Glutamatergic neuron (in vitro differentiated cells): ENCODE data around the gene COL12A1. TPM values are rescaled to one million over a fixed set of nuclear protein-coding genes. Genes with fewer than 3 reads are reported as not detected.

Experiments
- DNase-seq: peaks from one replicate; pipeline ENCODE4 v3.0.0; 2022
- H3K27ac Mint-ChIP-seq: one replicate; pipeline ENCODE4 v1.8.0; 2020; ENCODE audit warnings: mild to moderate bottlenecking, mixed read lengths, inconsistent platforms; ENCODE audit not compliant: unreplicated experiment
- H3K27me3 Mint-ChIP-seq: one replicate; pipeline ENCODE4 v1.8.0; 2020; ENCODE audit warnings: mild to moderate bottlenecking, moderate library complexity, mixed read lengths, inconsistent platforms; ENCODE audit not compliant: unreplicated experiment
- H3K36me3 Mint-ChIP-seq: one replicate; pipeline ENCODE4 v1.8.0; 2020; ENCODE audit warnings: mild to moderate bottlenecking, mixed read lengths, inconsistent platforms; ENCODE audit not compliant: unreplicated experiment
- H3K4me1 Mint-ChIP-seq: one replicate; pipeline ENCODE4 v1.8.0; 2020; ENCODE audit warnings: mild to moderate bottlenecking, low read depth, mixed read lengths, inconsistent platforms; ENCODE audit not compliant: unreplicated experiment
- H3K4me3 Mint-ChIP-seq: one replicate; pipeline ENCODE4 v1.8.0; 2020; ENCODE audit warnings: mild to moderate bottlenecking, mixed read lengths, inconsistent platforms; ENCODE audit not compliant: unreplicated experiment
- H3K9me3 Mint-ChIP-seq: one replicate; pipeline ENCODE4 v1.8.0; 2020; ENCODE audit warnings: mild to moderate bottlenecking, moderate library complexity, mixed read lengths, inconsistent platforms; ENCODE audit not compliant: unreplicated experiment
- CTCF ChIP-seq: fragments of 200-600 bp; sonication (generic); IDR thresholded peaks from one replicate; pipeline ENCODE4 v1.5.0; 2021; ENCODE audit not compliant: partially characterized antibody, unreplicated experiment
- total RNA-seq: library from RNA; stranded (reverse); fragmentation: NEBNext Ultra II Directional; extraction: Animal tissue kit (Norgen Biotek cat#: 25700); gene quantifications from one replicate; pipeline ENCODE4 v1.2.1, GENCODE V29; 2021; ENCODE audit not compliant: unreplicated experiment

COL12A1 gene
- total RNA-seq, 1 donor from 2014 or later = 2.4 TPM

DNA sequence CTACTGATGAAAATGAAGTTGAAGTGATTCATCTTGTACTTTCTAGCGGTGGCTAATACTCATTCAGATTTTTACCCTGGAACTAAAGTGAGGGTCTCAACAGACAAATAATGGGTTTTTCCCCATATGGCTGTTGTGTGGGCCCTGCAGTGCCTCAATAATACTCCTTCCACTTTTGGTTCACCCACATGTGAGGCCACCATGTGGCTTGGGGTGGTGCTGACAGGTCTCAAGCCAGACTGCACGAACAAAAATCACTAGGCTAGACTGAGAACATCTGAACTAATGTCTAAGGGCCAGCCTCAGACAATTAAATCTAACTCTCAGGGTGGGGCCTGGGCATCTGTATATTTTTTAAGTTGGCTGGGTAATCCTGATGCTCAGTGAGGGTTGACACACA lies 7.9 kb upstream of the COL12A1 start:
- TF ChIP-seq CTCF = no peak
- Mint-ChIP-seq H3K4me1 (peaks cover 4% of the 10 kb centered on the region), H3K27ac (no peak overlapping the region), H3K4me3 (no peak overlapping the region), H3K36me3 (no peaks in the 10 kb centered on the region), H3K27me3 (peaks cover 2% of the 10 kb centered on the region), H3K9me3 (no peaks in the 10 kb centered on the region)
- no peak for DNase-seq

DNA sequence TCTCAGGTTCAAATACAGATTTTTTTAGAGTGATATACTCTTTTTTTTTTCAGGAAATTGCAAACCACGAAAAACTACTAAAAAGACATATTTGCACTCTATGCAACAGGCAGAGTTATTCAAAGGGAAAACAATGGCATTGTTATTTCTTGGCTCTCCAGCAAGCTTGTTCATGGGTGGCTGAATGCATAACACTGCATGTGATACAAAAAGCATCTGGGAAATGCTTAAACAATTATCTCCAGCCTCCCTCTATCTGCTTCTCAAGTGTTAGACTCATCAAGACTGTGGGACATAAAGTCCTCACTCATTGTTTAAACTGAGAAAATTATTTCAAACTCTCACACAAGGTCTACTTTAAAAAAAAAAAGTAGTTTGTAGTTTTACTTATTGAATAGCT lies 7.3 kb upstream of the COL12A1 start:
- Mint-ChIP-seq H3K4me1 (peaks cover 10% of the 10 kb centered on the region), H3K36me3 (peaks cover under 1% of the 10 kb centered on the region), H3K9me3 (peaks cover 4% of the 10 kb centered on the region), H3K4me3 (no peak overlapping the region), H3K27ac (no peak overlapping the region), H3K27me3 (peaks cover 5% of the 10 kb centered on the region)
- no peak for DNase-seq
- TF ChIP-seq CTCF = no peak

DNA sequence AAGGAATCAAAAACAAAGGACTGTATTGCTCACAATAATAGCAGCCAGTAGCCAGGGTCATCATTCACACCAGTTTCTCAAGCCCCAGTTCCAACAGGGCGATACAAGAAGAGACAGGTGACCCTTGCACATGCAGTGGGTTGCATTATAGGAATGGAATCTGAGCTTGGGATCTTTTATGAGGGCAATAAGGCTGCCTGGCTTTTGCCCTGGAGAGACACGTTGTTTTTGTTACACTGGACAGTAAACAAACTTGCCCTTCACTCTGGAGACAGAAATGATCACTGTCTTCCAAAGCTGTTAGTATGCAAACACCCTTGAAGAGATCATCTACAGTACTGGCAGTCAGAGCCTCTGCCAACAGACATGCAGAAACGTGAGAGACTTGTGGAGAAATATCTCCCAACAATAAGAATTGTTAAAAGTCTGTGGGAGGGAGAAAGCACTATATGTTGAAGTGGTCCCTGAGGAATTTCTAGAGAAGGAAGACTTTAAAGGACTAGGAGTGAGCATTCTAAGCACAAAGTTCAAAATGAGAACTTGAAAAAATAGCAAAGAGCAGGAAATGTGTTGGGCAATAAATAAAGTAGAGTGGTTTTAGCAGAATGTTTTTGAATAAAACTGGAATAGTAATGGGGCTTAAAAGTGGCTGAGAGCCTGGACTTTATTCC lies 6.2 kb upstream of the COL12A1 start:
- no peak overlapping the region for H3K4me3 Mint-ChIP-seq
- H3K27ac Mint-ChIP-seq = no peak overlapping the region
- H3K27me3 Mint-ChIP-seq = peaks cover 13% of the 10 kb centered on the region
- peaks cover 4% of the 10 kb centered on the region for H3K36me3 Mint-ChIP-seq
- peaks cover 19% of the 10 kb centered on the region for H3K4me1 Mint-ChIP-seq
- DNase-seq = no peak
- peaks cover 10% of the 10 kb centered on the region for H3K9me3 Mint-ChIP-seq
- TF ChIP-seq CTCF = no peak

DNA sequence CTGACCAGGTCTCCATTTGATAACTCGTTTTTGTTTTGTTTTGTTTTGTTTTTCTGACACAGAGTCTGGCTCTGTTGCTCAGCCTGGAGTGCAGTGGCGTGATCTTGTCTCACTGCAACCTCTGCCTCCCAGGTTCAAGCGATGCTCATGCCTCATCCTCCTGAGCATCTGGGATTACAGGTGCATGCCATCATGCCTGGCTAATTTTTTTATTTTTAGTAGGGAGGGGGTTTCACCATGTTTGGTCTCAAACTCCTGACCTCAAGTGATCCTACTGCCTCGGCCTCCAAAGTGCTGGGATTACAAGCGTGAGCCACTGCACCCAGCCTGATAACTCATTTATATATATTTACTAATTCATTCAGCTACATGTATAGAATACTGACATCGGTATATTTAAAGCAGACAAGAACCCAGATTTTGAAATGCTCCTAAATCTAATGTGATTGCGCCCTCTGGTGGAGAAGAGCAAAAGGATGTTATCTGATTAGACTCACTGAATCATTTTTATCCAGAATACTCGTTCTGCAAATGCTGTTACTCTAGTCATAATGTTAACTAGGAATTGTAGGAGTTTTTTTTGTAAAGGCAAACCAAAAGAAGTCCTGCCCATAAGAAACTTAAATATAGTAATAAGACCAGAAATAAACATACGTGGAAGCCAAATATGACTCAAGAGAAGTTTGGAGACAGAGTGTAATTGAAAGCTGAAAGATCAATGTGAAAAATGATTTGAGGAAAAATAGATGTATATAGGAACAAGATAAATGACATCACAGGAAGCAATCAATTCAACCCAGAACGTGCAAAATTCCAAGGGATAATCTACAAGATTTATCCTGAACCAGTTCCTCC lies 5.3 kb upstream of the COL12A1 start:
- H3K4me3 Mint-ChIP-seq = no peak overlapping the region
- no peak overlapping the region for H3K27ac Mint-ChIP-seq
- no peak for DNase-seq
- peaks cover 18% of the 10 kb centered on the region for H3K27me3 Mint-ChIP-seq
- peaks cover 10% of the 10 kb centered on the region for H3K9me3 Mint-ChIP-seq
- peaks cover 23% of the 10 kb centered on the region for H3K4me1 Mint-ChIP-seq
- peak; percentile 88 for TF ChIP-seq CTCF
- peaks cover 4% of the 10 kb centered on the region for H3K36me3 Mint-ChIP-seq
